Measurements from ENCODE around the gene CNTF. TPM values are rescaled to one million over a fixed set of nuclear protein-coding genes. Genes with fewer than 3 reads are reported as not detected.

CNTF gene
- total RNA-seq, 3 donors from 2014 or later: 2.0 to 2.6 (median 2.5) TPM

- no peaks in the 10 kb centered on the region for H3K9me3 ChIP-seq
- H3K36me3 ChIP-seq (ENCODE audit: low read depth): no peaks in the 10 kb centered on the region
- no peak overlapping the region for H3K4me3 ChIP-seq
- ATAC-seq: peak; percentile 62
- intact Hi-C loops (cut with DNase I, micrococcal nuclease): loop anchor here in 1 of 2 donors (10.0 kb wide), 1 partner anchor 53 kb away; no protein-coding TSS in a partner anchor
- no peak for TF ChIP-seq CTCF (IDR thresholded peaks at IDR 0.05)
- peak in 1 of 3 donors; percentile 40 for DNase-seq
- H3K4me1 ChIP-seq (ENCODE audit: low read depth): no peaks in the 10 kb centered on the region
These were observed 4.4 kb upstream of the CNTF start for GRCh38 chr11:58617976-58618557.

- Histone ChIP-seq H3K36me3 (ENCODE audit: low read depth) (no peaks in the 10 kb centered on the region), H3K4me1 (ENCODE audit: low read depth) (no peaks in the 10 kb centered on the region), H3K9me3 (no peaks in the 10 kb centered on the region), H3K4me3 (no peak overlapping the region)
- intact Hi-C loops (cut with DNase I, micrococcal nuclease): no loop called here
- TF ChIP-seq CTCF (IDR thresholded peaks at IDR 0.05): no peak
- ATAC-seq: no peak
- DNase-seq: no peak
These were observed 741 bp upstream of the CNTF start for GRCh38 chr11:58621586-58622262.

- ATAC-seq (no peak), DNase-seq (no peak)
- no peaks in the 10 kb centered on the region for H3K4me1 ChIP-seq (ENCODE audit: low read depth)
- intact Hi-C loops (cut with DNase I, micrococcal nuclease): no loop called here
- H3K36me3 ChIP-seq (ENCODE audit: low read depth): no peaks in the 10 kb centered on the region
- H3K4me3 ChIP-seq: no peak overlapping the region
- no peak for TF ChIP-seq CTCF (IDR thresholded peaks at IDR 0.05)
- no peaks in the 10 kb centered on the region for H3K9me3 ChIP-seq
These were observed 2.6 kb downstream of the CNTF start for GRCh38 chr11:58625086-58625485.

- DNase-seq (no peak), ATAC-seq (no peak)
- Histone ChIP-seq H3K36me3 (ENCODE audit: low read depth) (no peaks in the 10 kb centered on the region), H3K4me3 (no peak overlapping the region), H3K9me3 (no peaks in the 10 kb centered on the region), H3K4me1 (ENCODE audit: low read depth) (no peaks in the 10 kb centered on the region)
- intact Hi-C loops (cut with DNase I, micrococcal nuclease): no loop called here
- no peak for TF ChIP-seq CTCF (IDR thresholded peaks at IDR 0.05)
These were observed 3.5 kb downstream of the CNTF start for GRCh38 chr11:58625826-58626460.

GRCh38 chr11:58626934-58627483, 4.5 kb downstream of the CNTF start:
- intact Hi-C loops (cut with DNase I, micrococcal nuclease): no loop called here

More at GRCh38 chr11:58626934-58627483, 4.5 kb downstream of the CNTF start:
- DNase-seq (no peak), ATAC-seq (no peak)
- no peaks in the 10 kb centered on the region for H3K36me3 ChIP-seq (ENCODE audit: low read depth)
- H3K4me1 ChIP-seq (ENCODE audit: low read depth): no peaks in the 10 kb centered on the region
- no peak for TF ChIP-seq CTCF (IDR thresholded peaks at IDR 0.05)
- H3K9me3 ChIP-seq: no peaks in the 10 kb centered on the region
- no peak overlapping the region for H3K4me3 ChIP-seq
